Body of pancreas (tissue), 4 donors: ENCODE data around the gene GTF2H2.
"Not testable (repeated sequence)": the region's sequence is repeated elsewhere in the genome, so short reads cannot be mapped to it uniquely, and the experiment has no call there.

Source experiments
- POLR2A ChIP-seq, 3 donors: fragments of 450-650 bp; IDR thresholded peaks; one replicate each; pipeline ENCODE4 v1.6.1; 2016; ENCODE audit warnings: antibody characterized with exemption in 3 of 3, mild to moderate bottlenecking in 2 of 3
- TF ChIP-seq, protein P1 (sequence below), 7 experiments: fragments of 450-650 bp in 4 of 7; fragments of 200-600 bp in 3 of 7; sonication (generic) in 3 of 7; IDR thresholded peaks; one replicate each; pipeline ENCODE4 v1.5.1; 2016 to 2019; ENCODE audit warnings: antibody characterized with exemption in 7 of 7

- TF ChIP-seq, protein P1, sequence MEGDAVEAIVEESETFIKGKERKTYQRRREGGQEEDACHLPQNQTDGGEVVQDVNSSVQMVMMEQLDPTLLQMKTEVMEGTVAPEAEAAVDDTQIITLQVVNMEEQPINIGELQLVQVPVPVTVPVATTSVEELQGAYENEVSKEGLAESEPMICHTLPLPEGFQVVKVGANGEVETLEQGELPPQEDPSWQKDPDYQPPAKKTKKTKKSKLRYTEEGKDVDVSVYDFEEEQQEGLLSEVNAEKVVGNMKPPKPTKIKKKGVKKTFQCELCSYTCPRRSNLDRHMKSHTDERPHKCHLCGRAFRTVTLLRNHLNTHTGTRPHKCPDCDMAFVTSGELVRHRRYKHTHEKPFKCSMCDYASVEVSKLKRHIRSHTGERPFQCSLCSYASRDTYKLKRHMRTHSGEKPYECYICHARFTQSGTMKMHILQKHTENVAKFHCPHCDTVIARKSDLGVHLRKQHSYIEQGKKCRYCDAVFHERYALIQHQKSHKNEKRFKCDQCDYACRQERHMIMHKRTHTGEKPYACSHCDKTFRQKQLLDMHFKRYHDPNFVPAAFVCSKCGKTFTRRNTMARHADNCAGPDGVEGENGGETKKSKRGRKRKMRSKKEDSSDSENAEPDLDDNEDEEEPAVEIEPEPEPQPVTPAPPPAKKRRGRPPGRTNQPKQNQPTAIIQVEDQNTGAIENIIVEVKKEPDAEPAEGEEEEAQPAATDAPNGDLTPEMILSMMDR (IDR thresholded peaks at IDR 0.05) = not testable (repeated sequence)
- not testable (repeated sequence) for TF ChIP-seq POLR2A (IDR thresholded peaks at IDR 0.05)
These were observed 30.4 kb upstream of the GTF2H2 start for GRCh38 chr5:71097930-71098203.
